ENCODE results near the gene HNRNPF.
"Not testable (repeated sequence)": the region's sequence is repeated elsewhere in the genome, so short reads cannot be mapped to it uniquely, and the experiment has no call there.

Gene HNRNPF, protein sequence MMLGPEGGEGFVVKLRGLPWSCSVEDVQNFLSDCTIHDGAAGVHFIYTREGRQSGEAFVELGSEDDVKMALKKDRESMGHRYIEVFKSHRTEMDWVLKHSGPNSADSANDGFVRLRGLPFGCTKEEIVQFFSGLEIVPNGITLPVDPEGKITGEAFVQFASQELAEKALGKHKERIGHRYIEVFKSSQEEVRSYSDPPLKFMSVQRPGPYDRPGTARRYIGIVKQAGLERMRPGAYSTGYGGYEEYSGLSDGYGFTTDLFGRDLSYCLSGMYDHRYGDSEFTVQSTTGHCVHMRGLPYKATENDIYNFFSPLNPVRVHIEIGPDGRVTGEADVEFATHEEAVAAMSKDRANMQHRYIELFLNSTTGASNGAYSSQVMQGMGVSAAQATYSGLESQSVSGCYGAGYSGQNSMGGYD

DNA sequence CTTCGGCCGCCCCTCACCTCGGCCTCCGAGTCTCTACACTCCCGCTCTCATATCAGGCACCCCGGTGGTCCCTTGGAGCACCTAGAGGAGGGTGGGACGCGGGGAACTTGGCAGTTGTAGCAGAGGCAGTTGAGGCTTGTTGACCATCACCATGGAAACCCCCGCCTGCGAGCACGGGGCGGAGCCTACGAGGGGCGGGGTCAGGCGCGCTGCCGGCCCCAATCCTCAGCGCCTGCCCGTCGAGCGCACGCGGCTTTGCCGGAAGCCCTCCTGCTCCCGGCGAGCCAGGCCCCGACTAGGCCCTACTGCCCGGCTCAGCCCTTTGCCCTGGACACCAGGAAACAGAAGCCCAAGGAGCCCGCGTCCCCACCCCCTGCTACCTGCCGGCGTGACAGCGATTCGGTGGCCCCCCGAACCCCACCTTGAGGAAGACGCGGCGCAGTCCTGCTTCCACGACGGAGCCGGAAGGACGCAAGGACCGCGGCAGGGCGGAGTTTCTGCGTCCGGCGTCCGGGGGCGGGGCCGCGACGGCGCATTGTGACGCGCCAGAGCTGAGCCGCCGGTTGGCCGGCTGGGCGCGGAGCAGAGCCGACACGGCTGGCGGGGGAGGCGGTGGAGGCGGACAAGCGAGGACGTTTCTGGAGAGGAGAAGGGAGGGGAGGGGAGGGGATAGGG lies at the start of gene HNRNPF:
Gene HNRNPF, minus strand, starts transcription at position 477 of the 675 bp plus-strand sequence. CDS start 21,302 bp downstream, outside the sequence.
- DNase-seq (ENCODE audit: low spot score): peak; percentile 93

DNA sequence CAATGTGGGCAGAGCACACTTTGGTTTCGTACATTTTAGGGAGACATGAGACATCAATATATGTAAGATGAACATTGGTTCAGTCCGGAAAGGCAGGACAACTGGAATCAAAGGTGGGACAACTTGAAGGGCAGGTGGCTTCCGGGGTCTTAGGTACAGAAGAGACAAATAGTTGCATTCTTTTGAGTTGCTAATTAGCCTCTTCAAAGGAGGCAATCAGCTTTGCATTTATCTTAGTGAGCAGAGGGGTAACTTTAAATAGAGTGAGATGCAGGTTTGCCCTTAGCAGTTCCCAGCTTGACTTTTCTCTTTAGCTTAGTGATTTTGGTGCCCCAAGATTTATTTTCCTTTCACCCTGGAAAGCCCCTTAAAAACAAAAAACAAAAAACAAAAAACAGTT lies 49.2 kb upstream of the HNRNPF start:
- DNase-seq (ENCODE audit: low spot score): no peak

DNA sequence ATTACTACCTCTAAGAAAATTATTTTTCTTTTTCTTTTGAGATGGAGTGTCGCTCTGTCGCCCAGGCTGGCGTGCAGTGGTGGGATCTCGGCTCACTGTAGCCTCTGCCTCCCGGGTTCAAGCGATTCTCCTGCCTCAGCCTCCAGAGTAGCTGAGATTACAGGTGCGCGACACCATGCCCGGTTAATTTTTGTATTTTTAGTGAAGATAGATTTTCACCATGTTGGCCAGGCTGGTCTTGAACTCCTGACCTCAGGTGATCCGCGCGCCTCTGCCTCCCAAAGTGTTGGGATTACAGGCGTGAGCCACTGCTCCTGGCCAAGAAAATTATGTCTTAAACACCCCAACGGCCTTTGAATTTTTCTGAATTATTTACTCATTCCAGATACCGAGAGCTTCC lies 47.6 kb upstream of the HNRNPF start:
- DNase-seq (ENCODE audit: low spot score): not testable (repeated sequence)

DNA sequence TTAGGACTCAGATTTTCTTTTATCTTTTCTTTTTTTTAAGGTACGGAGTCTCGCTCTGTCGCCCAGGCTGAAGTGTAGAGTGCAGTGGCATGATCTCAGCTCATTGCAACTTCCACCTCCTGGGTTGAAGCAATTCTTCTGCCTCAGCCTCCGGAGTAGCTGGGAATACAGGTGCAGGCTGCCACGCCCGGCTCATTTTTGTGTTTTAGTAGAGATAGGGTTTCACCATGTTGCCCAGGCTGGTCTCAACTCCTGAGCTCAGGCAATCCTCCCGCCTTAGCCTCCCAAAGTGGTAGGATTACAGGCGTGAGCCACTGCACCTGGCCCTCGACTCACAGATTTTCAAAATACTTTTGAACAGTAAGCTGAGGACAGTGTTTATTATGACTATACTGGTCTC lies 45.0 kb upstream of the HNRNPF start:
- DNase-seq (ENCODE audit: low spot score): not testable (repeated sequence)

DNA sequence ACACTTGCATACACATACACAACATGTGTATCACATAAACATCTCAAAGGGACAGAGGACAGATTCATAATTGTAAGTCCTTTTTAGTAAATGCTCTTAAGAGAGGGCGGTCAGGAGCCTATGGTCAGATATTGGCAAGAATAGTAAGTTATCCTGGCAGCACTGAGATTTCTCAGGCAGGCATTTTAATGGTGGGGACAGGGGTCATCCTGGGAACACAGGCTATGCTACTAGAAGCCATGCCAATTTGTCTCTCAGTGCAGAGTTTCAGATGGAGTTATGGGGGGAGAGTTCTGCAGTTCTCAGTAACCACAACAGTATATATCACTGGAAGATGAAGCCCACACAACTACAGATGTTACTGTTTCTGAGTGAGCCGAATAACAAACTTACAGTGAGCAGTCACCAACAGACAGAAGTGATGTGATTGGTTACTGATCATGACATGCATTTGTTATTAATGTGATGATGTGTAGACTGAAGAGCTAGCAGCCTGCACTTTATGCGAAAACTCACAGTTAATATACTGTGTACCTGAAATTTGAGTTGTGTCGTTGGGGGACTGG lies 44.4 kb upstream of the HNRNPF start:
- DNase-seq (ENCODE audit: low spot score): no peak

DNA sequence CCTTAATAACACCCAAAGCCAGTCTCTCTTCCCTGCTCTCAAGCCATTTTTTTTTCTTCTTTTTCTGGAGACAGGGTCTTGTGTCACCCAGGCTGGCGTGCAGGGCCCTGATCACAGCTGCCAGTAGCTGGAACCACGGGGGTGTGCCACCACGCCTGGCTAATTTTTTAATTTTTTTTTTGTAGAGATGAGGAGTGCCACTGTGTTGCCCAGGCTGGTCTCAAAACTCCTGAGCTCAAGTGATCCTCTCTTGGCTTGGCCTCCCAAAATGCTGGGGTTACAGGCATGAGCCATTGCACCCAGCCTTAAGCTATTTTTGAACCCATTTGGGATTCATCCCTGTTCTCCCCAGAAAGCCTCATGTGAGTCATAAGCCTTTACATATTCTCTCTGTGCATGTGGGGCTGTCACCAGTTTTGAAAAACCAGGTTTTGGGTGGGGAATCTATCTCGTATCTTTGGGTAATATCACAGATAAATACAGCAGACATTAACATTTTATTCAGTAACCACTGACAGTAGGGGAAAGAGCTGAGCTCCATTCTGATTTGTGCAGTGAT lies 43.4 kb upstream of the HNRNPF start:
- DNase-seq (ENCODE audit: low spot score): no peak

DNA sequence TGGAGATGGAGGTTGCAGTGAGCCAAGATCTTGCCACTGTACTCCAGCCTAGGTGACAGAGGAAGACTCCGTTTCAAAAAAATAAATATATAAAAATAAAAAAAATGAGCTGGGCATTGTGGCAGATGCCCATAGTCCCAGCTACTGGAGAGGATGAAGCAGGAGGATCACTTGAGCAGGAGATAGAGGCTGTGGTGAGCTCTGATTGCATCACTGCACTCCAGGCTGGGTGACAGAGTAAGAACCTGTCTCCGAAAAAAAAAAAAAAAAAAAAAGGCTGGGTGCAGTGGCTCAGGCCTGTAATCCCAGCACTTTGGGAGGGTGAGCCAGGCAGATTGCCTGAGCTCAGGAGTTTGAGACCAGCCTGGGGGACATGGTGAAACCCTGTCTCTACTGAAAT lies 39.8 kb upstream of the HNRNPF start:
- no peak for DNase-seq (ENCODE audit: low spot score)

DNA sequence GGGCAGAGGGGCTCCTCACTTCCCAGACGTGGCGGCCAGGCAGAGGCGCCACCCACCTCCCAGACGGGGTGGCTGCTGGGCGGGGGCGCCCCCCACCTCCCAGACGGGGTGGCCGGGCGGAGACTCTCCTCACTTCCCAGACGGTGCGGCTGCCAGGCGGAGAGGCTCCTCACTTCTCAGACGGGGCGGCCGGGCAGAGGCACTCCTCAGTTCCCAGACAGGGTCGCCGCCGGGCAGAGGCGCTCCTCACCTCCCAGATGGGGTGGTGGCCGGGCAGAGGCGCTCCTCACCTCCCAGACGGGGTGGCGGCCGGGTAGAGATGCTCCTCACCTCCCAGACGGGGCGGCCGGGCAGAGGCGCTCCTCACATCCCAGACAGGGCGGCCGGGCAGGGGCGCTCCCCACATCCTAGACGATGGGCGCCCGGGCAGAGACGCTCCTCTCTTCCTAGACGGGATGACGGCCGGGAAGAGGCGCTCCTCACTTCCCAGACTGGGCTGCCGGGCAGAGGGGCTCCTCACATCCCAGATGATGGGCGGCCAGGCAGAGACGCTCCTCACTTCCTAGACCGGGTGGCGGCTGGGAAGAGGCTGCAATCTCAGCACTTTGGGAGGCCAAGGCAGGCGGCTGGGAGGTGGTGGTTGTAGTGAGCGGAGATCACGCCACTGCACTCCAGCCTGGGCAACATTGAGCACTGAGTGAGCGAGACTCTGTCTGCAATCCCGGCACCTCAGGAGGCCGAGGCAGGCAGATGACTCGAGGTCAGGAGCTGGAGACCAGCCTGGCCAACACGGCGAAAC lies 37.4 kb upstream of the HNRNPF start:
- not testable (repeated sequence) for DNase-seq (ENCODE audit: low spot score)

DNA sequence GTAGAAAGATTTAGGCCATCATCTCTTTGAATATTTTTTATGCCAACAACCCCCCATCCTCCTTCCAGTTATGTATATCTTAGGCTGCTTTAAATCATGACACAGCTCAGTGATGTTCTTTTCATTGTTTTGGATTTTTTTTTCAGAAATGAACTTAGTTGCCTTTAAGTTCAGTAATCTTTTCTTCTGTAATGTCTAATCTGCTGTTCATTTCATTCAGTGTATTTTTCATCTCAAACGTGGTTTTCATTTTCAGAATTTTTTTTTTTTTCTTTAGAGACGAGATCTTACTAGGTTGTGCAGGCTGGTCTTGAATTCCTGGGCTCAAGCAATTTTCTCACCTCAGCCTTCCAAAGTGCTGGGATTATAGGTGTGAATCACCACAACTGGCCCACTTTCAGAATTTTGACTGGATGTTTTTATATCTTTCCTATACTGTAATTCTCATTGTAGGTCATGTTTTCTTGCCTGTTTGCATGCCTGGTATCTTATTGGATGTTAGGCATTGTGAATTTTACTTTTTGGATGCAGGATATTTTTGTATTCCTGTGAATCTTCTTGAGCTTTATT lies 36.0 kb upstream of the HNRNPF start:
- DNase-seq (ENCODE audit: low spot score): no peak

DNA sequence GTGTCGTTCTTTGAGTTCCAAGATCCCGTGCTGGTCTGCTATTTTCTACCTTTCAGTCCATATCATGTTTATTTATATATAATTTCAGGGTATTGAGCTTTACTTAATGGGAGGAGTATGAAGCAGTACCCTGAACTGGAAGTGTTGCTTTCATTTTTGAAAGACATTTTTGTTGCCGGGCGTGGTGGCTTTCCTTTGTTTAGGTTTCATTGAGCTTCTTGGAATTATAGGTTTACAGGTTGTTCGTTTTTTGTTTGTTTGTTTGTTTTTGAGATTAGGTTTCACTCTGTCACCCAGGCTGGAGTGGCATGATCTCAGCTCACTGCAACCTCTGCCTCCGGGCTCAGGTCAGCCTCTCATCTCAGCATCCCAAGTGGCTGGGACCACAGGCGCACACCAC lies 35.3 kb upstream of the HNRNPF start:
- no peak for DNase-seq (ENCODE audit: low spot score)

DNA sequence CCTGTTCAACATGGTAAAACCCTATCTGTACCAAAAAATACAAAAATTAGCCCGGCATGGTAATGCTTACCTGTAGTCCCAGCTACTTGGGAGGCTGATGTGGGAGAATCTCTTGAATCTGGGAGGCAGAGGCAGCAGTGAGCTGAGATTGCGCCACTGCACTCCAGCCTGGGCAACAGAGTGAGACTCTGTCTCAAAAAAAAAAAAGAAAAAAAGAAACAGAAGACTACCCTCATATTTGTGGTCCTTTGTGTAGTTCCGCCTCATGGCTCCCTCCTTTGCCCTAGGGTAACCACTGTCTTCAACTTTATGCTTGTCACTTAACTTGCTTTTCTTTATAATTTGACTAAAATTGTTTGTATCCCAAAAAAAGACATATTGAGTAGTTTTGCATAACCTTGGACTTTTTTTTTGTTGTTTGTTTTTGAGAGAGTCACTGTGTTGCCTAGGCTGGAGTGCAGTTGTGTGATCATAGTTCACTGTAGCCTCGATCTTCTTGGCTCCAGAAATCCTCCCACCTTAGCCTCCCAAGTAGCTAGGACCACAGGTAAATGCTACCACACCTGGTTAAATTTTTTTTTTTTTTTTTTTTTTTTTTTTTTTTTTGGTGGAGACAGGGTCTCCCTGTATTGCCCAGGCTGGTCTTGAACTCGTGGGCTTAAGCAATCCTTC lies 31.6 kb upstream of the HNRNPF start:
- DNase-seq (ENCODE audit: low spot score): no peak

DNA sequence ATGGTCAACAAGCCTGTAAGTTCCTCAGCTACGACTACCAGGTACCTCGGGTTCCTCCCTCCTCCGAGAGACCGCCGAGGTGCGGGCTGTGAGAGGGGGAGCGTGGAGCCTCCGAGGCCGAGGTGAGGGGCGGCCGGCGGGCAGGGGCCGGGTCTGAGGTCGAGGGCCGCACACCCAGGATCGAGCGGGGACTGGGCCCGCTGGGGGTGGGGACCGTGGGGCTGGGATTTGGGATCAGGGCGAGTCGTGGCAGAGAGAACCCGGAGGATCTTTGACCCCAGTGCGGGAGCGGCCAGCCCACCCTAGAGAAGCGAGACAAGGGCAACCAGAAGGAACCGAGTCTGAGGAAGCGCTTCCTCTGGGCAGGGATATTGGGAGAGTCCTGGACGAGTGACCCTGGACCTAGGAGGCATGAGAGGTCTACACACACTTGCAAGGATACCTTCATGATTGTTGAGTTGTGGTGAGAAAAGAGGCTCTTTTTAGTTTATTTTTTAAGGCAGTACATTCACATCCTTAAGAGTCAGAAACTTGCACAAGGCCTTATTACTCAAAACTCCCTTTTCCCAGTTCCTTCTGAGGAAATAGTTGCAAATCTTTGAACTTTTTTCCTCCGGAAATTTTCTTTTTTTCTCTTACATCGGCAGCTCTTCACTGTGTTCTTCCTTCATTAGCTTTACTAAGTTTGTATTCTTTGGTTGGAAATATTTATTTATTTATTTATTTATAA lies 28.3 kb upstream of the HNRNPF start:
- peak; percentile 45 for DNase-seq (ENCODE audit: low spot score)

DNA sequence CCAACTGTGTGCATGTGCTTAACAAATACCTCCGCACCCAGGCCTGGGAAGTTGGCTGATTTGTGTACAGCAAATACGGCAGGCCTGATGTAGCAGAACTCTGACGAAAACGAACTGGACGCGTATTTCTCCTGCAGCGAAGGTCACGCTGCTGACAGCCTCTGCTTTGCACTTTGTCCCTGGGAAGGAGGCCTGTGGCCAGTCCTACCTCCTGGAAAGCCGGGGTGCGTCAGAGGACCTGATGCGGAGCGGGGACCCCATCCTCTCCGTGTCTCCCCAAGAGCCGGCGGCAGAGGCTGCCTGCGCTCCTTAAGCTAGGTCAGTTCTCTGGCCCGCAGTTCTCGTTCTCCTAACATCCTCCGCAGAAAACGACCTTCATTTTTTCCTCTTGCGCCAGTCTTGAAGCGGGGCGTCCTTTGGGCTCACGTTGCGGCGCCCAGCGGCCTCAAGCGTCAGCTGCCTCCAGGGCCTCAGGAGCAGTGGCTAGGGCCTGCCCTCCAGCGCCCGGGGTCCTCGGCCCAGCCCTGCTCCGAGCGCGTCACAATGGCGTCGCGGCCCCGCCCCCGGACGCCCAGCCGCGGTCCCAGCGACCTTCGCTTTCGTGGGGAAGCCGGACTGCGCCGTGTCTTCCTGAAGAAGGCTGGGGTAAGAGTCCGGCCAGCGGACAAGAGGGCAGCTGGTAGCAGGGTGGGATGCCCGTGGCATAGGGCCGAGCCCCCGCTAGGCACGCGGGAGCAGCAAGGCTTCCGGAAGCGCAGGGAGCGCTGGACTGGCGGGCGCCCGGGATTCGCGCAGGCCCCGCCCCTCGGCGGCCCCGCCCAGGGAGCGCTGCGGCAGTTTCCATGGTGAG lies 27.5 kb upstream of the HNRNPF start, which contains the start of gene ZNF487:
Gene ZNF487, plus strand, starts transcription at position 821 of the 850 bp plus-strand sequence. CDS start 38,703 bp downstream, outside the sequence.
- peak; percentile 94 for DNase-seq (ENCODE audit: low spot score)

DNA sequence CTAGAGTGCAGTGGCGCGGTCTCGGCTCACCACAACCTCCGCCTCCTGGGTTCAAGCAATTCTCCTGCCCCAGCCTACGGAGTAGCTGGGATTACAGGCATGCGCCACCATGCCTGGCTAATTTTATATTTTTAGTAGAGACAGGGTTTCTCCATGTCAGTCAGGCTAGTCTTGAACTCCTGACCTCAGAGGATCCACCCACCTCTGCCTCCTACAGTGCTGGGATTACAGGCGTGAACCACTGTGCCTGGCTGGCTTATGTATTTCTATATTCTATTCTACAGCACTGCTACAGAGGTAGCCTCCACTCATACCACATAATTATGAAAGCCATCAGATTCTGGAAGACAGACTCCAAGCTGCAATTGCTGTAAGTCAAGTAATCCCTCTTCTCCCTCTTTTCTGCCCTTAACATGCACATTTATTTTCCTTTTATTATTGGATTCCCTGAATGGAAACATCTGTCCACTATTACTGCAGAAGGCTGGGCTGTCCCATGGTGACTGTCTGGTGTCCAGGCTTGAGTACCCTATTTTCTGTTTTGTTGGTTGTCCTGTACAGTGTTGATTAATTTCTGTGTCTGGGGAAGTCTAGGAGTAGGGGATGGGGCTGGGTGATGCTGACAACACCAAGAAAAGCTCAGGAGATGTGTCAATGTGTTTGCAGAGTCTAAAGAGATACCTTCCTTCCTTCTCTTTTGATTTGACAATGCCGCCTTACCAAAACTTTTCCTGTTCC lies 22.1 kb upstream of the HNRNPF start:
- no peak for DNase-seq (ENCODE audit: low spot score)

DNA sequence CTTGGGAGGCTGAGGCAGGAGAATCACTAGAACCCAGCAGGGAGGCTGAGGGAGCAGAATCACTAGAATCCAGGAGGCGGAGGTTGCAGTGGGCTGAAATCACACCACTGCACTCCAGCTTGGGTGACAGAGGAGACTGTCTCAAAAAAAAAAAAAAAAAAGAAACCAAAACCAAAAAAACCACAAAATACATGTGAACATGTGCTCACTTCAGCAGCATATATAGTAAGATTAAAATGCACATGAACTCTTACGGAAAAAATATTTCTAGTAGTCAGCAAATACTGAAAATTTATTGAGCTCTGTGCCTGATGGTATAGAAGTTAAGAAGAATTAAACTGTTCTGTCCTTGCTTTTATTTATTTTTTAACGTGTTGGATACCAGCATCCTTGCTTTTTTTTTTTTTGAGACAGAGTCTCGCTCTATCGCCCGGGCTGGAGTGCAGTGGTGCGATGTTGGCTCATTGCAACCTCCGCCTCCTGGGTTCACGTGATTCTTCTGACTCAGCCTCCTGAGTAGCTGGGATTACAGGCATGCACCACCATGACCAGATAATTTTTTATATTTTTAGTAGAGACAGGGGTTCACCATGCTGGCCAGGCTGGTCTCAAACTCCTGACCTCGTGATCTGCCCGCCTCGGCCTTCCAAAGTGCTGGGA lies 18.3 kb upstream of the HNRNPF start:
- DNase-seq (ENCODE audit: low spot score): no peak

DNA sequence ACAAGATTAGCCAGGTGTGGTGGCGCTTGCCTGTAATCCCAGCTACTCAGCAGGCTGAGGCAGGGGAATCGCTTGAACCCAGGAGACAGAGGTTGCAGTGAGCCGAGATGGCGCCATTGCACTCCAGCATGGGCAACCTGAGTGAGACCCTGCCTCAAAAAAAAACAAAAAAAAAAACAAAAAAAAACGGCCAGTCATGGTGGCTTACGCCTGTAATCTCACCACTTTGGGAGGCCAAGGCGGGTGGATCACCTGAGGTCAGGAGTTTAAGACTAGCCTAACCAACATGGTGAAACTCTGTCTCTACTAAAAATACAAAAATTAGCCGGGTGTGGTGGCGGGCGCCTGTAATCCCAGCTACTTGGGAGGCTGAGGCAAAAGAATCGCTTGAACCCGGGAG lies 17.5 kb upstream of the HNRNPF start:
- DNase-seq (ENCODE audit: low spot score): not testable (repeated sequence)

DNA sequence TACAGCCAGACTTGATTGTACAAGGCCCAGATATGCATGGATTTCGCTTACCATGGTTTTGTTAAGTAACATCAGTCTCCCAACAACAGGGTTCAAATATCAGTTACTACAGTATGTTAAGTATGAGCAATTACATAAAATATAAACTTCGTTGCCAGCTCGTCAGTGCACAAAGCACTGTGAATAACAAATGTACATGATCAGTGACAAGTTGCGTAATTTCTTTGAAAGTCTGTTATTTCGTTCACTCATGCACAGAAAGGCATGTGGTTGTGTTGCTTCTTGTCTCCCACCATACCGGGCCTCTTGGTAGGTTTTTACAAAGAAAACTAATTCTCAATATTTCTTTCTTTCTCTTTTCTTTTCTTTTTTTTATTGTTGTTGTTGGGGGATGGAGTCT lies 15.4 kb upstream of the HNRNPF start:
- DNase-seq (ENCODE audit: low spot score): no peak

DNA sequence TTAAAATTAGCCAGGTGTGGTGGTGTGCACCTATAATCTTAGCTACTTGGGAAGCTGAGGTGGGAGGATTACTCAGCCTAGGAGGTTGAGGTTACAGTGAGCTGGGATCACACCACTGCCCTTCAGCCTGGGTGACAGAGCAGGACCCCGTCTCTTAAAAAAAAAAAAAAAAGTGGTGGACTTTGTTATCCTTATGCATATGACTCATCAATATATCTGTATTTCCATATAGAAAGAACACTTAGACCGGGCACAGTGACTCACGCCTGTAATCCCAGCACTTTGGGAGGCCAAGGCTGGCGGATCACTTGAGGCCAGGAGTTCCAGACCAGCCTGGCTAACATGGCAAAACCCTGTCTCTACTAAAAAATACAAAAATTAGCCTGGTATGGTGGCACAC lies 13.0 kb upstream of the HNRNPF start:
- DNase-seq (ENCODE audit: low spot score): not testable (repeated sequence)
